ENCODE results near the gene TSPAN7.

The TSPAN7 gene

GRCh38 chrX:38561126-38561868 lies at the start of gene TSPAN7:
Gene TSPAN7, plus strand, starts transcription at chrX:38561542. Its CDS starts 5 bp downstream, at chrX:38561547.
- DNase-seq (ENCODE audit: low spot score), result peak; percentile 59

- DNase-seq (ENCODE audit: low spot score), result peak; percentile 87
Observed at GRCh38 chrX:38513112-38513742, 48.1 kb upstream of the TSPAN7 start.

GRCh38 chrX:38514016-38514854 lies 47.1 kb upstream of the TSPAN7 start:
- DNase-seq (ENCODE audit: low spot score), result peak; percentile 95

GRCh38 chrX:38515291-38515690 lies 46.1 kb upstream of the TSPAN7 start:
- no peak for DNase-seq (ENCODE audit: low spot score)

GRCh38 chrX:38516196-38516774 lies 45.1 kb upstream of the TSPAN7 start:
- DNase-seq (ENCODE audit: low spot score), result no peak

GRCh38 chrX:38519651-38520050 lies 41.7 kb upstream of the TSPAN7 start:
- no peak for DNase-seq (ENCODE audit: low spot score)

GRCh38 chrX:38538134-38538533 lies 23.2 kb upstream of the TSPAN7 start:
- no peak for DNase-seq (ENCODE audit: low spot score)

GRCh38 chrX:38539748-38540147 lies 21.6 kb upstream of the TSPAN7 start:
- DNase-seq (ENCODE audit: low spot score), result no peak

GRCh38 chrX:38548508-38548907 lies 12.8 kb upstream of the TSPAN7 start:
- DNase-seq (ENCODE audit: low spot score), result no peak

GRCh38 chrX:38552721-38553120 lies 8.6 kb upstream of the TSPAN7 start:
- DNase-seq (ENCODE audit: low spot score), result no peak

GRCh38 chrX:38558686-38559085 lies 2.7 kb upstream of the TSPAN7 start:
- no peak for DNase-seq (ENCODE audit: low spot score)

GRCh38 chrX:38560776-38561125 lies 591 bp upstream of the TSPAN7 start:
- DNase-seq (ENCODE audit: low spot score), result no peak

GRCh38 chrX:38561951-38562719 lies 793 bp downstream of the TSPAN7 start:
- peak; percentile 76 for DNase-seq (ENCODE audit: low spot score)

- DNase-seq (ENCODE audit: low spot score), result peak; percentile 32
Observed at GRCh38 chrX:38563030-38563429, 1.7 kb downstream of the TSPAN7 start.

GRCh38 chrX:38570396-38570795 lies 9.1 kb downstream of the TSPAN7 start:
- DNase-seq (ENCODE audit: low spot score), result no peak

GRCh38 chrX:38571058-38571457 lies 9.7 kb downstream of the TSPAN7 start:
- no peak for DNase-seq (ENCODE audit: low spot score)

- no peak for DNase-seq (ENCODE audit: low spot score)
Observed at GRCh38 chrX:38574858-38575257, 13.5 kb downstream of the TSPAN7 start.

GRCh38 chrX:38575888-38576287 lies 14.5 kb downstream of the TSPAN7 start:
- no peak for DNase-seq (ENCODE audit: low spot score)

GRCh38 chrX:38577738-38578137 lies 16.4 kb downstream of the TSPAN7 start:
- DNase-seq (ENCODE audit: low spot score), result no peak

GRCh38 chrX:38578167-38578566 lies 16.8 kb downstream of the TSPAN7 start:
- DNase-seq (ENCODE audit: low spot score), result no peak

GRCh38 chrX:38583181-38583580 lies 21.8 kb downstream of the TSPAN7 start:
- no peak for DNase-seq (ENCODE audit: low spot score)

GRCh38 chrX:38594434-38594833 lies 33.1 kb downstream of the TSPAN7 start:
- DNase-seq (ENCODE audit: low spot score), result no peak

All from cerebellar cortex (tissue), 1 donor.